Kidney capillary endothelial cell (primary cell): ENCODE data around the gene MRFAP1L1.
"Not testable (repeated sequence)": the region's sequence is repeated elsewhere in the genome, so short reads cannot be mapped to it uniquely, and the experiment has no call there.

ENCODE experiments used
- DNase-seq: peaks from one replicate; pipeline ENCODE4 v3.0.0-alpha.2; 2018; ENCODE audit warnings: low spot score

The MRFAP1L1 gene

GRCh38 chr4:6734165-6734786 is 24.6 kb upstream of the MRFAP1L1 start:
- no peak for DNase-seq

DNA sequence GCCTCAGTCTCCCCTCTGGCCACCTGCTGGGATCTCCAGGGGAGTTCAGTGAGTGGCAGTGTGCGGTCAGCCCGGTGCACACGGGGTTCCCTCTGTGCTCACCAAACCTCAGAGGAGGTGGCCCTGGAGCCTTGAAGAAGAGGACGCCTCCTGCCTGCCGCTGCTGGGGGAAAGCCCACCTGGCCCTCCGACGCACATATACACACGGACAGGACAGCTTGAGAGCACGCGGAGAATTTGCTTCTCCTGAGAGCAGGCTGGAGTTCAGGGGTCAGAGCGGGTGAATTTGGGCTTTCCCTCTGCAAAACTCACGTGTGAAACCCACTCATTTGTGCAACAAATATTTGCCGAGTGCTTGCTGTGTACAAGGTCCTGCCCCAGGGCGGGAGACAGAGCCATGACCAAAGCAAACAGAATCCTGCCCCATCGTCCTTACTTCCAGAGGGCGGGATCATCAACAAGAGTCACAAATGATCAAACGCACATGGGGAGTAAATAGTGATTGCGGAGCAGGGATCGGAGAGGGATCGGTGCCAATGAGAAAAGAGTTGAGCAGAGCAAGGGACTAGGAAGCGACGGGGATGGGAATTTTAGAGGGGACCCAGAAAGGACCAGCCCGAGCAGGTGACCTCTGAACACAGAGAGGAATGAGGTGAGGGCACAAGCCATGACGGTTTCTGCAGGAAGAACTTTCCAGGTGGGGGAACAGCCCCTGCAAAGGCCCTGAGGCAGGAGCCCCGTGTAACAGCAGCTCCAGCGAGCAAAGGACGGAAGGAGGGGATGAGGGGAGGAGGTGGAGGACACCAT is 23.9 kb upstream of the MRFAP1L1 start:
- no peak for DNase-seq

- no peak for DNase-seq
Measured at GRCh38 chr4:6732441-6733357, 23.0 kb upstream of the MRFAP1L1 start.

DNA sequence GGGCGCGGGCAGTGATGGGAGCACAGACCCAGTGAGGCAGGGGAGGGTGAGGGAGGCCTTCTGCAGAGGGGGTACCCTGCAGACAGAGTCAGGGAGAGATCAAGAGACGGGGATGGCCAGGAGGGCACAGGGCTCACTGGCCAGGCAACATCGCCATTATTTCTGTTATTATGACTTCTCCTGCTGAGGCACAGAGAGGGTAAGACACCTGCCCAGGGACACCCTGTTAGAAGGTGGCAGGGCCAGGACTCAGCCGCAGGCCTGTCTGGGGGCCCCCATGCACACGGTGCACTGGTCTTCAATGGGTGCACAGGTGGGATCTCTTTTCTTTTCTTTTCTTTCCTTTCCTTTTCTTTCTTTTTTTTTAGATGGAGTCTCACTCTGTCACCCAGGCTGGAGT is 22.1 kb upstream of the MRFAP1L1 start:
- no peak for DNase-seq

DNA sequence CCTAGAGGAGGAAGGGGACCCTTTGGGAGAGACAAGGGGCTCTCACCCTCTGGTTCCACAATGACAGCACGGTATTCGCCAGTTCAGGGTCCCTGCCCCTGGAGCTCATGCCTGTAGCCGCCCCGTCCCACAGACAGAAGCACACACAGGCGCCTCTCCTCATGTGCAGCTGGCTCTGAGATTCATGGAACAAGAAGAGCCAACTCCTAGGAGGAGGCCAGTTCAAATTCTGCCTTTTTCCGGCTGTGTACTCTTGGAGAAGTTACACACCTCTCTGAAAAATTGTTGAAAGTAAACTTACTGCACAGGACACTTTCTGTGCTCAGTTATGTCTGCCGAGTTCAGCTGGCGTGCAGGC is 21.6 kb upstream of the MRFAP1L1 start:
- DNase-seq, result no peak

DNA sequence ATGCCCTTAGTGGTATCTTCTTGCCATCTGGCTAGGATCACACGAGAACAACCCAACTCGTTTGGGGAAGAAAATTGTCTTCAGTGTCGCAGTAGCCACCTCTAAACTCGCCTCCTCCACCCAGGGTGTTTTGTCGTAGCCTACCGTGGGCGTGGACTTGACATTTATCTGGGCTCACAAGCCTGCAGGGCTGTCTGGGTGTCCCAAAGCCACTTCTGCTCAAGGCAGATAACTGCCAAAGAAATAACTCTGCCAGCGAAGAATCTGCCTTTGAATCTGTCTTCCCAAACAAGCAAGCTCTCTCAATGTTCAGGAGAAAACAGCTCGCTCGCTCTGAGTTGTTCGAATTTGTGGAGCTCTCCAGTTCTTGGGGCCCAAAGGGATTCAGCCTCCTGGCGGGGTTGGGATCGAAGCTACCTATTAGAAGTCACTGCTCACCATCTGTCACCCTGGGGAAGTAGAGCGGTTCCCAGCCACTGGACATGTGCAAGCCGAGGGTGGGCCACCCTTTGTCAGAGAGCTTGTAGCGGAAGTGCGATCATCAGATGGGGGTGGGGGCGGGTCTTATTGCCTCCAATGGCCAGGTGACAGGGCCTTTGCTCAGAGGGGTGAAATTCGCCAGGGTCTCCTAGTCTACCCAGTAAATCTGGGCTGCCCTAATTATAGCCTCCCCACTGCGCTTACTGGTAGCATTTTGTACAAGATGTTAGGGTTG is 21.1 kb upstream of the MRFAP1L1 start:
- DNase-seq, result no peak

GRCh38 chr4:6728320-6729029 is 18.8 kb upstream of the MRFAP1L1 start:
- no peak for DNase-seq

- no peak for DNase-seq
Measured at GRCh38 chr4:6727943-6728250, 18.2 kb upstream of the MRFAP1L1 start.

- no peak for DNase-seq
Measured at GRCh38 chr4:6727081-6727942, 17.6 kb upstream of the MRFAP1L1 start.

DNA sequence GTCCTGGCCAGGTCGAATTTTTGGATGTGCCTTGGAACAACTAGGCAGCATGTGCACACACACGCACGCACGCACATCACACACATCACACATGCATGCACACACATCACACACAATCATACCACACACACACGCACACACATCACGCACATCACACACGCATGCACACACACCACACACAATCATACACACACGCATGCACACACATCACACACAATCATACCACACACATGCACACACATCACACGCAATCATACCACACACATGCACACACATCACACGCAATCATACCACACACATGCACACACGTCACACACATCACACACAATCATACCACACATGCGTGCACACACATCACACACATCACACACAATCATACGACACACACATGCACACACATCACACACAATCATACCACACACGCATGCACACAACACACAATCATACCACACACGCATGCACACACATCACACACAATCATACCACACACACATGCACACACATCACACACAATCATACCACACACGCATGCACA is 15.8 kb upstream of the MRFAP1L1 start:
- not testable (repeated sequence) for DNase-seq

DNA sequence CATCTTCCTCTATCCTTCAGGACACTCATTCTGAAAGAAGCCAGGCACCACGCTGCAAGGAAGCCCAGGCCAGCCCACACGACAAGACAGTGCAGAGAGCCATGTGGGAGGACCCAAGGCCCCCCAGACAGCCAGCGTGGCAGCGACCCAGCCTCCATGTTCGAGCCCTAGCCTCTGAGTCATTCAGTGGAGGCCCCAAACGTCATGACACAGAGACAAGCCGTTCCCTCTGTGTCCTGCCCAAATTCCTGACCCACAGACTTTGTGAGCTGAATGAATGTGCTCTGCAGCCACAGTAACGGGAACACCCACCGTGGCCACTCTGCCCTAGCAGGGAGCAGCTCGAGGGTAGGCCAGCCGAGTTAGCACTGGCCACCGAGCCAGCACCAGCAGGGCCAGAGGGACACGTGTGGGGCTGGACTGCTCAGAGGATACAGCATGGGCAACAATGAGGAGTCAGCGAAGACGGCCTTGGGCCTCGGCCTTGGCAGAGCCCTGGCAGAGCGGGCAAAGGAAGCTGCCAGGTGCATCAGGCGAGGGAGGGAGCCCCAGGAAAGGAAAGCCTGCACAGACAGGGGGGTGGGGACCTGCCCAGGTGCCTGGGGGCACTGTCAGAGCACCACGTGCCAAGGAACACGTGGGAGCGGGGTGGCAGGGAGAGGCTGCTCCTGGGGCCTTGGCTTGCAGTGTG is 14.9 kb upstream of the MRFAP1L1 start:
- no peak for DNase-seq

- no peak for DNase-seq
Measured at GRCh38 chr4:6723851-6724250, 14.2 kb upstream of the MRFAP1L1 start.

DNA sequence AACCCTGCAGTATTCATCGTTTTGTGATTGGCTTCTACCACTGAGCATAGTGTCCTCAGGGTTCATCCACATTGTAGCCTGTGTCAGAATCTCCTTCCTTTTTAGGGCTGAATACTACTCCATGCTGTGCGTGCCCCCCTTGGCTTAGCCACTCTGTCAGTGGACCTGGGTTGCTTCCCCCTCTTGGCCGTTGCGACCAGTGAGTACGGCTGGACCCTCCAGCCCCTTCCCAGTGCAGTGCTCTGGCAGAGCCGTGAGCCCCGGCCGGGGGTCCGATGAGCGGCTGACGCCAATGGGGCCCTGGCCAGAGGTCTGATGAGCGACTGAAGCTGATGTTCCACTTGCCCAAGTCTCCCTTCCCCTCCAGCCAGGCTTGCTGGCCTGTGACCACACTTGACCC is 13.2 kb upstream of the MRFAP1L1 start:
- no peak for DNase-seq

DNA sequence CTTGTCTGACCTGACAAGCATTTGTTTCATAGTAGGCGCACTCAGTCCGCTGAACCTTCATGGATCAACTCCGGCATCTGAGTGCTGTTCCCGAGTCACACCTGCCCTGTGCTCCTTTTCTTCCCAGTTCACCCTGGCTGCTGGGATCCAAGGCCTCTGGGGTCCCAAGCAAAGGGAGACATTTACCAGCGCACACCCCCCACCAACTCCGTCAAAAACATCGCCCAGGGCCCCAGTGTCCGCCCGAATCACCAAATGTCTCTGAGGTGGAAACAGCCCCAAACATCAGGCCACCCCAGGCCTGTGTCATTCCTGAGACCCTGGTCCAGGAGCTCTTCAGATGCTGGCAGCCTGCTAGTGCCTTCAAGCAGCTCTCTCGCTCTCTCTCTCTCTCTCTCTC is 11.5 kb upstream of the MRFAP1L1 start:
- no peak for DNase-seq

GRCh38 chr4:6720202-6720699 is 10.6 kb upstream of the MRFAP1L1 start:
- peak; percentile 73 for DNase-seq

DNA sequence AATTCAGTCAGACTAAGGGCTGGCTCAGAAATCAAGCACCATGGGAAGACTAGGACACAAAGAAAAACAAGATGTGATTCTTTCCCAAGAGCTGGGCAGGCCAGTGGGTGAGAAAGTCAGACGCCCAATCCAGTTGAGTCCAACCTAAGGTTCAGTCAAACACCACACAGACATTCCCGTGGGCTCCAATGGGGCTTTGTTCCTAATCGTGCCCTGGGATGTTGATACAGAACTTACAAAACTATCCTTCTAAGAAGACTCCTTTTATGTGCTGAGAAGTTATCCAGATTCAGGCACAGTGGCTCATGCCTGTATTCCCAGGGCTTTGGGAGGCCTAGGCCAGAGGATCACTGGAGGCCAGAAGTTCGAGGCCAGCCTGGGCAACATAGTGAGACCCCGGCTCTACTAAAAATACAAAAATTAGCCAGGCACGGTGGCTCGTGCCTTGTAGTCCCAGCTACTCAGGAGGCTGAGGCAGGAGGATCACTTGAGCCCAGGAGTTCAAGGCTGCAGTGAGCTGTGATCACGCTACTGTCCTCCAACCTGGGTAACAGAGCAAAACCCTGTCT is 10.0 kb upstream of the MRFAP1L1 start:
- no peak for DNase-seq

- no peak for DNase-seq
Measured at GRCh38 chr4:6718932-6719610, 9.4 kb upstream of the MRFAP1L1 start.

GRCh38 chr4:6716958-6717655 is 7.4 kb upstream of the MRFAP1L1 start:
- peak; percentile 40 for DNase-seq
